Muscle layer of colon (tissue), 2 donors: ENCODE results near the gene PLEKHB1.

ENCODE experiments used
- H3K27ac ChIP-seq: one replicate; pipeline ENCODE4 v1.7.0; 2013; ENCODE audit warnings: low read depth, mild to moderate bottlenecking, low read length, moderate library complexity
- H3K27me3 ChIP-seq, 2 donors: one replicate each; pipeline ENCODE4 v1.7.0; 2013; ENCODE audit warnings: low read length in 2 of 2, mild to moderate bottlenecking in 2 of 2; ENCODE audit not compliant: insufficient read depth in 2 of 2, control insufficient read depth in 1 of 2
- H3K36me3 ChIP-seq: one replicate; pipeline ENCODE4 v1.7.0; 2013; ENCODE audit warnings: mild to moderate bottlenecking, low read length; ENCODE audit not compliant: insufficient read depth
- H3K4me1 ChIP-seq: one replicate; pipeline ENCODE4 v1.7.0; 2013; ENCODE audit warnings: mild to moderate bottlenecking, low read length; ENCODE audit not compliant: insufficient read depth
- H3K4me3 ChIP-seq, 2 donors: one replicate each; pipeline ENCODE4 v1.7.0; 2013; ENCODE audit warnings: low read length in 2 of 2, low read depth in 1 of 2, mild to moderate bottlenecking in 1 of 2, moderate library complexity in 1 of 2
- H3K9ac ChIP-seq: one replicate; pipeline ENCODE4 v1.7.0; 2013; ENCODE audit warnings: low read length
- H3K9me3 ChIP-seq: one replicate; pipeline ENCODE4 v1.7.0; 2013; ENCODE audit warnings: mild to moderate bottlenecking, low read length
- donor health status: abdominal sarcoma.
- donor health status: Adenocarcinoma of cecum.

Gene PLEKHB1, protein sequence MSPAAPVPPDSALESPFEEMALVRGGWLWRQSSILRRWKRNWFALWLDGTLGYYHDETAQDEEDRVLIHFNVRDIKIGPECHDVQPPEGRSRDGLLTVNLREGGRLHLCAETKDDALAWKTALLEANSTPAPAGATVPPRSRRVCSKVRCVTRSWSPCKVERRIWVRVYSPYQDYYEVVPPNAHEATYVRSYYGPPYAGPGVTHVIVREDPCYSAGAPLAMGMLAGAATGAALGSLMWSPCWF

DNA sequence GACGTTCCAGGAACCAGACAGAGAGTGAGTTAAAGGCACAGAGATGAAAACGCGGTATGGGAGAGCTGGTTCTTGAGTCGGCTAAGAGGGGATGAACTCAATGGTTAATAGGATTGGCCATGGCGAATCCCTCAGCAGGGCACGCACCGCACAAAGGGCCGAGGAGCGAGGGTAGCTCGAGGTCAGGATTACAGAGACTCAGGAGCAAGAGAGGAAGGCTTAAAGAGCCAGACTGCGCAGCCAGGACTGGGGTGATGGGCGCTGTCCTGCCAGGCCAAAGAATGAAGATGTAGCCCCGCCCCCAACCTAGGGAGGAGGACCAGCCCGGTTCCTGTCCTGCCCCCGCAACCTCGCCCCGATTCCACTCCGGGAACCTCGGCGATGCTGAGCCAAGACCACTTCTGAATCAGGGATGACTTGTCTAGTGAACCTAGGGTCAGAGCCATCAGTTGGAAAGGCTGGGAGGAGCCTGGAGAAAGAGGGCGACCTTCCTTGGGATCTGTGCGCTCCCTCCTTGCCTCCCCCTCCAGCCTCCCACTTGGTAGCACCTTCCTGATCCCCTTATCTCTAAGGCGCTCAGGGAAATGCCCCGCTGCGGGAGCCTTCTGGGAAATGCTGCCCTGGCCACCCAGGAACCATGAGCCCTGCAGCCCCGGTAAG lies at the start of gene PLEKHB1:
PLEKHB1 (plus strand) TSS at position 610 of the 660 bp plus-strand sequence; CDS start at position 638, 28 bp downstream.
- no peak within 1 kb of the TSS for H3K27ac ChIP-seq
- no peak within 1 kb of the TSS for H3K9ac ChIP-seq
- H3K9me3 ChIP-seq, result no peaks in the 10 kb centered on the region
- H3K4me1 ChIP-seq, result peaks cover 4% of the 10 kb centered on the region
- H3K27me3 ChIP-seq, result no peaks in the 10 kb centered on the region
- H3K4me3 ChIP-seq, result peak within 1 kb of the TSS in 1 of 2 donors; percentile 38
- H3K36me3 ChIP-seq, result no peaks in the 10 kb centered on the region

- Histone ChIP-seq H3K9me3 (no peaks in the 10 kb centered on the region), H3K9ac (no peak overlapping the region), H3K27ac (peak overlapping the region; percentile 74), H3K27me3 (no peaks in the 10 kb centered on the region), H3K4me1 (peaks cover 29% of the 10 kb centered on the region), H3K4me3 (peak overlapping the region; percentile 85 to 99), H3K36me3 (no peaks in the 10 kb centered on the region)
These were observed 48.9 kb upstream of the PLEKHB1 start for GRCh38 chr11:73597336-73597955.

DNA sequence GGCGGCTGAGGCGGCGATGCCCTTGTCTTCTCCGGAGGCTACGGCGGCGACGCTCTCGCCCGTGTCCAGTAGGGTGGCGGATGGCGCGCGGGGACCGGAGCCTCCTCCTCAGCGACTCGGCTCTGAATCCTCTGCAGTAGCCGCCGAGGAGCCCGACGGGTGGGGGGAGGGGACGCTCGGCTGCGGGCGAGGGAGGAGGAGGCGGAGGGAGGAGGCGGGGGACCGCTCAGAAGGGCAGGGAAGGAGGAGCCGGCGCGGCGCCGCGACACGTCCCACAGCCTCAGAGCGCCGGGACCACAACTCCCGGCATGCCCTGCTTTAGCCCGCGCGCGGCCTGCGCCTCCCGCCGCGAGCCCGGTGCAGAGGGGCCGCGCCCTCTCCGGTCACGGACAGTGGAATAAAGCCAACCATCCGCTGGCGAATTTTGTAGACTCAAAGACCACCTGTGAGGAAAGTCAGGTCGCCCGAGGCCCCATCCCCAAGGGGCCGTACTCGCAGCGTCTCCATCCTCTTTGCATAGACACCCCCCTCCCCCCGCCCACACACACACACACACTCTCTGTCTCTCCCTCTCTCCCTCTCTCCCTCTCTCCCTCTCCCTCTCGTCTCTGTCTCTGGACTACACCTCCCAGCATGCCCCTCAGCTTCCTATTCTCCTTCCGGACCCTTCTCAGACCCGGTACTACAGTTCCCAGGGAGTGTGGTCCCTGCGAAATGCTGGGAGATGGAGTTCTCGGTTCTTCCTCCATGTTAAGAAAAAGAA lies 48.2 kb upstream of the PLEKHB1 start, which contains the start of gene FAM168A:
FAM168A (minus strand) TSS at position 157 of the 763 bp plus-strand sequence. CDS start 129,638 bp downstream, outside the sequence.
- Histone ChIP-seq H3K27me3 (no peaks in the 10 kb centered on the region), H3K9ac (peak within 1 kb of the TSS; percentile 86), H3K9me3 (no peaks in the 10 kb centered on the region), H3K27ac (peak within 1 kb of the TSS; percentile 74), H3K36me3 (no peaks in the 10 kb centered on the region), H3K4me1 (peaks cover 29% of the 10 kb centered on the region), H3K4me3 (peak within 1 kb of the TSS; percentile 85 to 99)

- Histone ChIP-seq H3K27ac (no peak overlapping the region), H3K27me3 (no peaks in the 10 kb centered on the region), H3K36me3 (no peaks in the 10 kb centered on the region), H3K4me3 (peak overlapping the region; percentile 57 to 99), H3K9me3 (no peaks in the 10 kb centered on the region), H3K9ac (peak overlapping the region; percentile 86), H3K4me1 (peaks cover 26% of the 10 kb centered on the region)
These were observed 47.5 kb upstream of the PLEKHB1 start for GRCh38 chr11:73598719-73599379.

DNA sequence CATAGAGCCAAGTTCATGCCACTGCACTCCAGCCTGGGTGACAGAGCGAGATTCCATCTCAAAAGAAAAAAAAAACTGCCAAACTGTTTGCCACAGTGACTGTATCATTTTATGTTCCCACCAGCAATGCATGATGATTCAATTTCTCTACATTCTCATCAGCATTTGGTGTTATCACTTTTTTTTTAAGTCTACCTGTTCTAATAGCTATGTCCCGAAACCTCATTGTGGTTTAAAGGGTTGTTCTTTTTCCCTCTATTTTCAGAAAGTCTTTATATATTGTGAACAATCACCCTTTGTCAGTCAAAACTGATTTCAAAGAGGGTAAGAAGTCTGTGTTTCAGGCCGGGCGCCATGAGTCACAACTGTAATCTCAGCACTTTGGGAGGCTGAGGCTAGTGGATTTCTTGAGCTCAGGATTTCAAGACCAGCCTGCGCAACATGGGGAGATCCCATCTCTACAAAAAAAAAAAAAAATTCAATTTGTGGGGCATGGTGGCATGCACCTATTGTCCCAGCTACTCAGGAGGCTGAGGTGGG lies 33.7 kb upstream of the PLEKHB1 start:
- Histone ChIP-seq H3K4me3 (no peak overlapping the region), H3K9me3 (no peaks in the 10 kb centered on the region), H3K4me1 (no peaks in the 10 kb centered on the region), H3K27ac (no peak overlapping the region), H3K36me3 (no peaks in the 10 kb centered on the region), H3K27me3 (no peaks in the 10 kb centered on the region), H3K9ac (no peak overlapping the region)

DNA sequence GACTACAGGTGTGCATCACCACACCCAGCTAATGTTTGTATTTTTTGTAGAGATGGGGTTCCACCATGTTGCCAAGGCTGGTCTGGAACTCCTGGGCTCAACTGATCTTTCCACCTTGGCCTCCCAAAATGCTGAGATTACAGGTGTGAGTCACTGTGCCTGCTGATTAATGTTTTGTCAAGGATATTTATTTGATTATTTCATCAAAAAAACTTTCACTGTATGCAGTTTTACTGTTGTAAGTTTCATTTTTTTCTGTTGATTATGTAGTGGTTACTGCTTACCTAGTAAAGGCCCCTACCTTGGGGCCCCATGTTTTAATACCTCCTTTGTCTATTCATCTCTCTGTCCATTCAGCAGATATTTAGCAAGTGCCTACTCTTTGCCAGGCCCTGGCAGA lies 31.8 kb upstream of the PLEKHB1 start:
- Histone ChIP-seq H3K9ac (no peak overlapping the region), H3K36me3 (no peaks in the 10 kb centered on the region), H3K4me3 (no peak overlapping the region), H3K27ac (no peak overlapping the region), H3K27me3 (no peaks in the 10 kb centered on the region), H3K4me1 (no peaks in the 10 kb centered on the region), H3K9me3 (no peaks in the 10 kb centered on the region)

DNA sequence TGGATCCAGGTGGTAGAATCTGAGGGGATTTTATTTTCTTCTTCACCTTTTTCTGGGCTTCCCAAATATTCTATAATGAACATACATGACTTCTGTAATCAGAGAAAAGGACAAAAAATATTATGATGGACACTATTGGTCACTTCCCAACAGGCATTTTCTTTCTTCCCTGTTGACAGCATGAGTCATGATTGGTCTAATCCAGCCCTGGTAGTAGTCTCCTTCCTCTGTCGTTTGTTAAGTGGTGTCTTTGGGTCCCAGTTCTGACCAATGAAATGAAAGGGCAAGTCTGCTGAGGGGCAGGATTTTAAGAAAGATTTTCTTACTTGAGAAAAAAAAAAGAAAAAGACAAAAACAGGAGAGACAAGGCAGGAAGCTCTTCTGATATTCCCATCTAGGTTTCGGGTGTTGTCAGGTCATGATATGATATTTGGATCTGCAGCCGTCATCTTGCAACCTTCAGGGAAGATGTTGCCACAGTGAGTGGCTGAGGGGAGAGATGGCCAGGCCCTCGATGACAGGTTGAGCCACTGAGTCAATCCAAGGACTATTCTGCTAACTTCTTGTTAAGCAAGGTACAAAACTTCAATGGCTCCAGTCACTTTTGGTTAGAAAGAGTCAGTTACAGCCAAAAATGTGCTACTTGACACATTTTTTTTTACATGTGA lies 23.3 kb upstream of the PLEKHB1 start:
- Histone ChIP-seq H3K36me3 (no peaks in the 10 kb centered on the region), H3K9me3 (no peaks in the 10 kb centered on the region), H3K4me3 (no peak overlapping the region), H3K4me1 (peaks cover 3% of the 10 kb centered on the region), H3K9ac (no peak overlapping the region), H3K27ac (no peak overlapping the region), H3K27me3 (no peaks in the 10 kb centered on the region)

DNA sequence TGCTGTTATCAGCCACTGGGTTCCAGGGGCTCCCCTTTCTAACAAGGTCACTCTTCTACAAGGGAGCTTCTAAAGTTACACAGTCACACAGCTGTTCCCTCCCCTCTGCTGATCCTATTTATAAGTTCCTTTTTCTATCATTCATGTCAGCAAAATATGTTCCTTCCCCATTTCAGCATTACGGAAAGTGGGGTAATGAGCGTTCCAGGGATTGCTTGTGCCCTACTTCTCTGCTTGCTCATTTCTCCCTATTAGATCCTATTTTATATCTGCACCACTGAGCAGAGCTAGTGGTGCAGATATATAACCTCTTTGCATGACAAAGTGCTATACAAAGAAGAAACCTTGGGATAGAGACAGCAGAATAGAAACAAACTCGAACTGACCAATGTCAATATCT lies 22.7 kb upstream of the PLEKHB1 start:
- H3K9me3 ChIP-seq, result no peaks in the 10 kb centered on the region
- H3K27ac ChIP-seq, result no peak overlapping the region
- H3K4me1 ChIP-seq, result peaks cover 3% of the 10 kb centered on the region
- no peak overlapping the region for H3K9ac ChIP-seq
- no peaks in the 10 kb centered on the region for H3K36me3 ChIP-seq
- no peaks in the 10 kb centered on the region for H3K27me3 ChIP-seq
- no peak overlapping the region for H3K4me3 ChIP-seq

DNA sequence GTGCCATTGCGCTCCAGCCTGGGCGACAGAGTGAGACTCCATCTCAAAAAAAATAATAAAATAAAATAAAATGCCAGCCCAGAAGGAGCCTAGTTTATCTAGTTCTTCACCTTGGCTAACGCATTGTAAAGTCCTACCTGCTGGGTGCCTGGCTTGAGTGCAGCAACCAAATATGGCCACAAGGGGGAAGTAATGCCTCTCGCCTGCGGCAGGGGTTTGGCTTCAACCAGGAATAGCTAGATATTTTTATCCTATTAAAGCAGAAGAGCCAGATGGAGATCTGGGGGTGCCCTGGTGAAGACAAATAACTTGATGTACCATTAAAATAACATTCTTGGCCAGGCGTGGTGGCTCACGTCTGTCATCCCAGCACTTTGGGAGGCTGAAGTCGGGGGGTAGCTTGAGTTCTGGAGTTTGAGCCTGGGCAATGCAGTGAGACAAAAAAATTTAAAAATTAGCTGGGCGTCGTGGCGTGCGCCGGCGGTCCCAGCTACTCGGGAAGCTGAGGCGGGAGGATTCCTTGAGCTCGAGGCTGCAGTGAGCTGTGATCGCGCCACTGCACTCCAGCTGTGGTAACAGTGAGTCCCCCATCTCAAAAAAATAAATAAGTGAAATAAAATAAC lies 20.6 kb upstream of the PLEKHB1 start:
- Histone ChIP-seq H3K9ac (no peak overlapping the region), H3K36me3 (no peaks in the 10 kb centered on the region), H3K4me3 (peak overlapping the region in 1 of 2 donors; percentile 50), H3K27me3 (no peaks in the 10 kb centered on the region), H3K27ac (no peak overlapping the region), H3K9me3 (no peaks in the 10 kb centered on the region), H3K4me1 (peaks cover 3% of the 10 kb centered on the region)

DNA sequence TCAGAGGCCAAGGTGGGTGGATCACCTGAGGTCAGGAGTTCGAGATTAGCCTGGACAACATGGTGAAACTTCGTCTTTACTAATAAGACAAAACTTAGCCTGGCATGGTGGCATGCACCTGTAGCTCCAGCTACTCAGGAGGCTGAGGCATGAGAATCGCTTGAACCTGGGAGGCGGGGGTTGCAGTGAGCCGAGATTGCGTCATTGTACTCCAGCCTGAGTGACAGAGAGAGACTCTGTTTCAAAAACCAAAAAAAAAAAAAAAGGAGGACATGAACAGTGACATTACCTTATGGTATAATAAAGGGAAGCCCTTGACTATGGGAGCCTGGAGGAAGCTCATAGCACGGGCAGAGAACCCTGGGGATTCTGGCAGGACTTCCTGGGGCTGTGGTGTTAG lies 16.5 kb upstream of the PLEKHB1 start:
- Histone ChIP-seq H3K36me3 (no peaks in the 10 kb centered on the region), H3K27me3 (no peaks in the 10 kb centered on the region), H3K9ac (no peak overlapping the region), H3K4me3 (no peak overlapping the region), H3K4me1 (peaks cover 3% of the 10 kb centered on the region), H3K27ac (no peak overlapping the region), H3K9me3 (no peaks in the 10 kb centered on the region)
